Measurements from ENCODE around the gene GRK5.

DNA sequence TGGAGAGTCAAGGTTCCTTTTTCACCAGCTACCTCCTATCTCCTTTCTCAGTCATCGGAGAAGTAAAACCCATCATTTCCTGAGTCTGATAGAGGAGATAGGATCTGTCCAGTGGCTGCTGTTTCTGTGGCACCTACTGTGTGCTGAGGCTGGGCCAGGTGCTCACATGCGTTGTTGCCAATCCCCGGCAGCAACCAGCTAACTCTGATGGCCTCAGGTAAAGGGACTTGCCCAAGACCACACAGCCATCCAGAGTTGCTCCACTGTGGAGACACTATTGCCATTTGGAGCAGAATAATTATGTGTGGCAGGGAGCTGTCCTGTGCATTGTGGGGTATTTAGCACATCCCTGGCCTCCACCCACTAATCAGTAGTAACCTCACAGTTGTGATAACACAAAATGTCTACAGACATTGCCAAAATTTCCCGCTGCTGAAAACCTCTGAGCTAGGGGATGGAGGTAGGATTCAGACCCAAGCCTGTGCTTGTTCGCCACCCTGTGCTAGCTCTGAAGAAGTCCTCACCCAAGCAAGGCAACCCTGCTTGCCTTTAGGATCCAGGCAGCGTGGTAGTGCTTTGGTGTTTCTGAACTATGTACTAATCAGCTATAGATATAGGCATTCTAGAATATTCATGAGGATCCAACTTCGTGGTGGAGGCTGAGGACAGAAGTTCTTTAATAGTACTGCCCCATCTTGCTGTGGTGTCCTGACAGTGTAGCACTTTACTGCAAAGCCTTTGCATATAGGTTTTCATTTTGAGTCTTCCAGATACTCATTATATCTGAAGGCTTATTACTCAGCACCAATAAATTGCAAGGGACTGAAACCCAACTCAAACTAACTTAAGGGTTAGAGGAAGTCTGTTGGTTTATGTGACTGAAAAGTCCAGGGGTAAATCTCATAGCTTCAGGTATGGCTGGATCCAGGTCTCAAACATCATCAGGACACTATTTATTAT is 164.6 kb downstream of the GRK5 start:
- TF ChIP-seq POLR2AphosphoS5 (IDR thresholded peaks at IDR 0.05), result no peak
- TF ChIP-seq, protein P1, sequence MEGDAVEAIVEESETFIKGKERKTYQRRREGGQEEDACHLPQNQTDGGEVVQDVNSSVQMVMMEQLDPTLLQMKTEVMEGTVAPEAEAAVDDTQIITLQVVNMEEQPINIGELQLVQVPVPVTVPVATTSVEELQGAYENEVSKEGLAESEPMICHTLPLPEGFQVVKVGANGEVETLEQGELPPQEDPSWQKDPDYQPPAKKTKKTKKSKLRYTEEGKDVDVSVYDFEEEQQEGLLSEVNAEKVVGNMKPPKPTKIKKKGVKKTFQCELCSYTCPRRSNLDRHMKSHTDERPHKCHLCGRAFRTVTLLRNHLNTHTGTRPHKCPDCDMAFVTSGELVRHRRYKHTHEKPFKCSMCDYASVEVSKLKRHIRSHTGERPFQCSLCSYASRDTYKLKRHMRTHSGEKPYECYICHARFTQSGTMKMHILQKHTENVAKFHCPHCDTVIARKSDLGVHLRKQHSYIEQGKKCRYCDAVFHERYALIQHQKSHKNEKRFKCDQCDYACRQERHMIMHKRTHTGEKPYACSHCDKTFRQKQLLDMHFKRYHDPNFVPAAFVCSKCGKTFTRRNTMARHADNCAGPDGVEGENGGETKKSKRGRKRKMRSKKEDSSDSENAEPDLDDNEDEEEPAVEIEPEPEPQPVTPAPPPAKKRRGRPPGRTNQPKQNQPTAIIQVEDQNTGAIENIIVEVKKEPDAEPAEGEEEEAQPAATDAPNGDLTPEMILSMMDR (IDR thresholded peaks at IDR 0.05), result no peak
- no peak for TF ChIP-seq POLR2A (IDR thresholded peaks at IDR 0.05)
- TF ChIP-seq EP300 (IDR thresholded peaks at IDR 0.05; ENCODE audit: low read depth), result no peak
